HepG2 (cell line): ENCODE data around the gene EIF3B. TPM values are rescaled to one million over a fixed set of nuclear protein-coding genes. Genes with fewer than 3 reads are reported as not detected.

Source experiments
- AKAP8 ChIP-seq: sonication (generic); formaldehyde crosslinking; IDR thresholded peaks from 2 replicates; pipeline ENCODE4 v1.5.1; 2020; ENCODE audit warnings: mild to moderate bottlenecking, missing genetic modification reagents
- ASH2L ChIP-seq: fragments of 300-600, 200-600 bp; sonication (generic); IDR thresholded peaks from 2 replicates; pipeline ENCODE4 v1.7.0; 2017; ENCODE audit warnings: low read depth, mild to moderate bottlenecking, moderate library complexity, mixed read lengths, low read length; ENCODE audit not compliant: insufficient read length
- CBX5 ChIP-seq: sonication (generic); formaldehyde crosslinking; IDR thresholded peaks from 2 replicates; pipeline ENCODE4 v1.4.0; 2020; ENCODE audit warnings: missing genetic modification reagents, borderline replicate concordance
- ELF1 ChIP-seq: sonication (generic); formaldehyde crosslinking; IDR thresholded peaks from 2 replicates; pipeline ENCODE4 v1.4.0; 2020; ENCODE audit warnings: missing genetic modification reagents
- FUBP1 ChIP-seq: sonication (generic); formaldehyde crosslinking; IDR thresholded peaks from 2 replicates; pipeline ENCODE4 v1.5.1; 2020; ENCODE audit warnings: missing genetic modification reagents, mild to moderate bottlenecking, borderline replicate concordance
- HOMEZ ChIP-seq: IDR thresholded peaks from 2 replicates; pipeline ENCODE4 v1.6.1; 2016; ENCODE audit warnings: low read depth
- MLX ChIP-seq: IDR thresholded peaks from 2 replicates; pipeline ENCODE4 v1.6.1; 2016
- MTF1 ChIP-seq: sonication (generic); formaldehyde crosslinking; IDR thresholded peaks from 2 replicates; pipeline ENCODE4 v1.5.0; 2020; ENCODE audit warnings: missing genetic modification reagents
- NONO ChIP-seq, 2 experiments: fragments of 450-650 bp in 1 of 2; sonication (generic) in 1 of 2; formaldehyde crosslinking in 1 of 2; IDR thresholded peaks in 1 of 2; conservative IDR thresholded peaks in 1 of 2; 2 replicates each; pipeline versions ENCODE4 v1.6.1 to v1.8.0; 2017 to 2022; ENCODE audit warnings: mild to moderate bottlenecking in 1 of 2, missing genetic modification reagents in 1 of 2, moderate library complexity in 1 of 2
- NR2F2 ChIP-seq: IDR thresholded peaks from 2 replicates; pipeline ENCODE4 v1.6.1; 2012; ENCODE audit warnings: low read depth, inconsistent platforms, borderline replicate concordance
- PHF21A ChIP-seq: sonication (generic); formaldehyde crosslinking; IDR thresholded peaks from 2 replicates; pipeline ENCODE4 v1.5.0; 2020; ENCODE audit warnings: mild to moderate bottlenecking, missing genetic modification reagents
- PRPF4 ChIP-seq: fragments of 200-400 bp; formaldehyde crosslinking; IDR thresholded peaks from 2 replicates; pipeline ENCODE4 v1.6.1; 2016; ENCODE audit warnings: low read length, low read depth; ENCODE audit not compliant: poor library complexity, severe bottlenecking
- RFX1 ChIP-seq: fragments of 450-650 bp; IDR thresholded peaks from 2 replicates; pipeline ENCODE4 v1.6.1; 2017
- TFDP2 ChIP-seq: sonication (generic); formaldehyde crosslinking; IDR thresholded peaks from 2 replicates; pipeline ENCODE4 v1.4.0; 2020; ENCODE audit warnings: missing genetic modification reagents
- THAP11 ChIP-seq: IDR thresholded peaks from 2 replicates; pipeline ENCODE4 v1.6.1; 2016; ENCODE audit warnings: missing biosample characterization, missing genetic modification reagents
- THAP7 ChIP-seq: sonication (generic); formaldehyde crosslinking; IDR thresholded peaks from 2 replicates; pipeline ENCODE4 v1.8.1; 2023; ENCODE audit warnings: mild to moderate bottlenecking, missing genetic modification reagents
- ZFP37 ChIP-seq: sonication (generic); formaldehyde crosslinking; IDR thresholded peaks from 2 replicates; pipeline ENCODE4 v1.4.0; 2020; ENCODE audit warnings: missing genetic modification reagents, borderline replicate concordance
- ZNF235 ChIP-seq: sonication (generic); formaldehyde crosslinking; IDR thresholded peaks from 2 replicates; pipeline ENCODE4 v1.8.1; 2023; ENCODE audit warnings: mild to moderate bottlenecking, missing genetic modification reagents, borderline replicate concordance
- ZNF274 ChIP-seq: sonication (generic); formaldehyde crosslinking; IDR thresholded peaks from 2 replicates; pipeline ENCODE4 v1.5.1; 2020; ENCODE audit warnings: mild to moderate bottlenecking, missing genetic modification reagents
- ZNF282 ChIP-seq: fragments of 450-650 bp; IDR thresholded peaks from 2 replicates; pipeline ENCODE4 v1.6.1; 2018; ENCODE audit not compliant: partially characterized antibody
- ZNF441 ChIP-seq: sonication (generic); formaldehyde crosslinking; IDR thresholded peaks from 2 replicates; pipeline ENCODE4 v1.7.0; 2021; ENCODE audit warnings: missing genetic modification reagents, borderline replicate concordance
- ZNF563 ChIP-seq: sonication (generic); formaldehyde crosslinking; IDR thresholded peaks from 2 replicates; pipeline ENCODE4 v1.8.0; 2022; ENCODE audit warnings: mild to moderate bottlenecking, moderate library complexity, missing genetic modification reagents
- ZNF709 ChIP-seq: sonication (generic); formaldehyde crosslinking; IDR thresholded peaks from 2 replicates; pipeline ENCODE4 v1.5.0; 2020; ENCODE audit warnings: mild to moderate bottlenecking, missing genetic modification reagents
- ZNF713 ChIP-seq: sonication (generic); formaldehyde crosslinking; IDR thresholded peaks from 2 replicates; pipeline ENCODE4 v1.4.0; 2020; ENCODE audit warnings: mild to moderate bottlenecking, missing genetic modification reagents
- ZNF747 ChIP-seq: sonication (generic); formaldehyde crosslinking; IDR thresholded peaks from 2 replicates; pipeline ENCODE4 v1.8.1; 2023; ENCODE audit warnings: missing genetic modification reagents, mild to moderate bottlenecking, borderline replicate concordance
- polyA plus RNA-seq, 8 experiments: library from polyadenylated mRNA; depleted of rRNA in 3 of 8; stranded (reverse) in 7 of 8; unstranded in 1 of 8; fragments of >200 nt; fragmentation: Illumina TruSeq in 4 of 8; extraction: Trizol in 4 of 8; gene quantifications; 2 replicates each; pipeline versions ENCODE4 v1.2.1 to v1.2.3, GENCODE V29; 2011 to 2016; ENCODE audit warnings: low read depth in 4 of 8, missing spikeins in 1 of 8, mixed read lengths in 1 of 8; ENCODE audit not compliant: insufficient read depth in 1 of 8
- total RNA-seq, 5 experiments: library from RNA; depleted of rRNA; stranded (reverse); fragments of >200 nt; fragmentation: Illumina TruSeq; extraction: Trizol; gene quantifications; 2 replicates each; pipeline ENCODE4 v1.2.3, GENCODE V29; 2016; ENCODE audit warnings: low read depth in 1 of 5

EIF3B gene
- total and polyA plus RNA-seq, 2 of the 13 experiments (the other 11 are each of a cell fraction or from before 2014, with no cell fraction given) = 92.2 to 241 TPM

- no peak for TF ChIP-seq FUBP1 (CRISPR knock-in tag)
- TF ChIP-seq ZFP37 (CRISPR knock-in tag) = no peak
- TF ChIP-seq MTF1 (CRISPR knock-in tag) = no peak
- peak; percentile 81 for TF ChIP-seq THAP11
- TF ChIP-seq THAP7 = no peak; the same call in 1 of the 2 replicates
- no peak for TF ChIP-seq ZNF441 (CRISPR knock-in tag)
- no peak for TF ChIP-seq ZNF282
- TF ChIP-seq ZNF709 (CRISPR knock-in tag) = no peak
- no peak for TF ChIP-seq NONO (IDR thresholded peaks at IDR 0.05)
- peak; percentile 71 for TF ChIP-seq NONO (CRISPR knock-in tag; conservative IDR thresholded peaks at IDR 0.05)
- no peak for TF ChIP-seq MLX (CRISPR knock-in tag)
- no peak for TF ChIP-seq HOMEZ (CRISPR knock-in tag)
- no peak for TF ChIP-seq CBX5 (CRISPR knock-in tag)
- TF ChIP-seq ELF1 = no peak
- no peak for TF ChIP-seq PRPF4
- TF ChIP-seq NR2F2 = no peak; the same call in 1 of the 2 replicates
- no peak for TF ChIP-seq ZNF563
- TF ChIP-seq ZNF274 (CRISPR knock-in tag) = no peak
- peak; percentile 37; the same call in 1 of the 2 replicates for TF ChIP-seq TFDP2 (CRISPR knock-in tag)
- peak; percentile 63; the same call in 1 of the 2 replicates for TF ChIP-seq PHF21A (CRISPR knock-in tag)
- no peak for TF ChIP-seq RFX1
- no peak; the same call in 1 of the 2 replicates for TF ChIP-seq ZNF747 (CRISPR knock-in tag)
- 0 out of 2 replicates have a peak, but pooled peaks have one; percentile 7 for TF ChIP-seq ZNF235 (CRISPR knock-in tag)
- TF ChIP-seq AKAP8 (CRISPR knock-in tag) = no peak
- peak; percentile 71 for TF ChIP-seq ASH2L
- TF ChIP-seq ZNF713 = no peak
Observed at GRCh38 chr7:2354186-2354938, at the start of gene EIF3B (continued).
